Amniotic stem cell (primary cell): ENCODE data around the gene ITSN1.
"Not testable (repeated sequence)": the region's sequence is repeated elsewhere in the genome, so short reads cannot be mapped to it uniquely, and the experiment has no call there.

Experiments used
- DNase-seq: peaks from one replicate; lab custom pipeline; 2025; lab: John Stamatoyannopoulos, UW

Gene ITSN1

DNA sequence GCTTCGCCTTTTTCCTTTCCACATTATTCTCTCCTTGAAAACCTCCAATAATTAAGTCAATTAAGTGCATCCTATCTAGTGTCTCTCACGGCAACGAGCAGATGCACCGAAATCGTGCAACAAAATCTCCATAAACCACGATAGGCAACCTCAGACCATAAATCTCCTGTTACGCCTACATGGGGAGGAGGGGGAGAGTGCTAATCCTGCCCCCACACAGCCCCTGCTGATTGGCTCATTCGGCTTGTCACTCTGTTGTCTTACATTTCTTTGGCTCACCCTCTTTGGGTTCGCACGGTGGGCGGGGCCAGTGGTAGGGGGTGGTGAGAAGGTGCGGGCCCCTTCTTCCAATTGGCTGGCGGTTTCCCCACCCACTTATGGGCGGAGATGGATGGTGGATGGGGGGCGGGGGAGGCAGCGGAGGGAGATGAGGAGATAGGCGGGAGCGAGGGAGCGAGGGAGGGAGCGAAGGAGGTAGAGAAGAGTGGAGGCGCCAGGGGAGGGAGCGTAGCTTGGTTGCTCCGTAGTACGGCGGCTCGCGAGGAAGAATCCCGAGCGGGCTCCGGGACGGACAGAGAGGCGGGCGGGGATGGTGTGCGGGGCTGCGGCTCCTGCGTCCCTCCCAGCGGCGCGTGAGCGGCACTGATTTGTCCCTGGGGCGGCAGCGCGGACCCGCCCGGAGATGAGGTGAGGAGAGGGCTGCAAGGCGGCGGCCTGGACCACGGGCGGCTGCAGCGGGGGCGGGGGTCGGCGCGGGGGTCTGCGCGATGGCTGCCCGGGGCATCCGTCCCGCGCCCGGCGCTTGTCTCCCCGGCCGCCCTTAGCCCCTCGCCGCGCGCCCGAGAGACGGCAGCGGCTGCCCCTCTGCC, at the start of gene ITSN1:
ITSN1 (plus strand) TSS at position 475 of the 869 bp plus-strand sequence. CDS start 76,328 bp downstream, outside the sequence.
- peak; percentile 97 for DNase-seq

DNA sequence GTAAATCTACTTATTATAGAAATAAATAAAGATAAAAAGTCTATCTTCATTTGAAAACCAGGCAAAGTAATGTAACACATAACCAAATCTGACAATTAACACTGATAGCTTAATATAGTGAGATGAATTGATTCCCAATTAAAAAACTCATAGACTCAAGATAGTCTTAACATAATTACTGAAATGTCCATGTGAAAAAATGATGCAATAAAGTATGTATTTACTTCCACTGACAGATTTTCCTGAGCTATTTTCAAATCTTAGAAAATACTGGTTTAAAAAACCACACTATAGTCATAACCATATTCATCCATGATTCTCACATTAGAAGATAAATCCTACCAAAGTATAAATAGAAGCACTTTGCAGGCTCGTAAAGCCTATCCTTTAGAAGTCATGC, 44.2 kb upstream of the ITSN1 start:
- no peak for DNase-seq

DNA sequence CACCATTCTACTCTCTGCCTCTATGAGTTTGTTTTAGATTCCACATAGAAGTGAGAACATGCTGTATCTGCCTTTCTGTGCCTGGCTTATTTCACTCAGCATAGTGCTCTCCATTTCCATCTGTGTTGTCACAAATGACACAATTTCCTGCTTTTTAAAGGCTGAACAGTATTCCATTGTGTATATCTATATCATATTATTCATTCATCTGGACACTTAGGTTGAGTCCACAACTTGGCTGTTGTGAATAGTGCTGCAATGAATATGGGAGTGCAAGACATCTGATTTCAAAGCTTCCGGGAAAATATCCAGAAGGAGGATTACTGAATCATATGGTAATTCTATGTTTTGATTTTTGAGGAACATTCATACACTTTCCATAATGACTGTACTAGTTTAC, 33.7 kb upstream of the ITSN1 start:
- DNase-seq, result no peak

GRCh38 chr21:33611006-33611744, 31.1 kb upstream of the ITSN1 start:
- no peak for DNase-seq

- not testable (repeated sequence) for DNase-seq
Observed at GRCh38 chr21:33617565-33617964, 24.7 kb upstream of the ITSN1 start.

GRCh38 chr21:33618407-33618806, 23.9 kb upstream of the ITSN1 start:
- DNase-seq, result no peak

DNA sequence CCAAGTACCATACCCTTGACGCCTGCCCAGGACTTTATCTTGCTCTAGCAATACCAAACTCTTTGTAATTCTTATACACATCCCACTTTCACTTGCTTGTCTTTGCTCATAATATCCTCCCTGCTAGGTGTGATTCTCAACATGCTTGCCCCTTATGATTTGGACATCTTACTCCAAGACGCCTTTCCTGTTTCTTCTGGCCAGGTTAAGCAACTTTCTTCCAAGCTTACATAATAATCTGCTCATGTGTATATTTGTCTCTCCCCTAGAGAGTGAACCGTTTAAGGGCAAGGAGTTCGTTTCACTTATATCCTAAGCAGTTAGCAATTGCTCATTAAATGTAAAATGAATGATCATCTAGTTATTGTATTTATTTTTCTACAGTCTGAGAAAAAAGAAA, 22.6 kb upstream of the ITSN1 start:
- DNase-seq, result no peak

DNA sequence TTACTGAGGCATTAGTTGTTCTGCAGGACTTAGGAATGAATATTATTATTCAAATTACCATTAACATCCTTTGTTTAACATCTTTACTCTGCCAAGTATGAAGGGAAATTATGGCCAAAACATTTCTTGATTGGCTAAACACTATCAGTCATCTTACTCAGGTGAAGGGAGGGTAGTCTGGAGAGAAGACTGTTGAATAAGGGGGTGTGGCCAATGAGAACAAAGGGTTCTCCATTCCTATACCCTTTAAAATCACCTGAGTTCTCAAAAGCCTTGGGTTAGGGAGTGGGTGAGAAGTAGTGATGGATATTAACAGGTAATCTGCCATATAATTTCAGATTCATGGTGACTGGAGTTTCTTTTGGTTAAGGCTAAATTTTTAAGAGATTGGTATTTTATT, 20.0 kb upstream of the ITSN1 start:
- DNase-seq, result no peak

GRCh38 chr21:33626151-33626550, 16.1 kb upstream of the ITSN1 start:
- not testable (repeated sequence) for DNase-seq

GRCh38 chr21:33634254-33634653, 8.0 kb upstream of the ITSN1 start:
- no peak for DNase-seq

DNA sequence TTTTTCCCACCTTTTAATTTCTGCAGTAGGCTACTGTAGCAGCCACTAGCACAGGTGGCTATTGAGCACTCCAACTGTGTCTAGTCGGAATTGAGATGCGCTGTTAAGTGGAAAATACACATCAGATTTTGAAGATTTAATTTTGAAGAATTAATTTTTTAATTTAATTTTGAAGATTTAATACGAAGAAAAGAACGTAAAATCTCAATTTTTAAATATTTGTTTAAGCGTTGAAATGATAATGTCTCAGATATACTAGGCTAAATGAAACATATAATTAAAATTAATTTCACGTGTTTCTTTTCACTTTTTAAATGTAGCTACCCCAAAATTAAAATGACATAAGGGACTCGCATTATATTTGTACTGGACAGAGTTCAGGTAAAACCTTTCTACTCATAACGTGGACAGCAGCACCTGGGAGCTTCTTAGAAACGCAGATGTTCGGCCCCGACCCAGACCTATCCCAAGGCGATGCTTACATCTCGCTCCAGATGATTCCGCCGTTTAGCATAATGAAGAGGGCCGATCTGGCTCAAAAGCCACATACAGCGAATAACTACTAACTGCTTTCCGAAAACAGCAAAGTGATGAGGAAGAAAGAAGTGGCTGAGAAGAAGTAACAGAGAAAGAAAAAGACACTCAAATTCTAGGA, 1.5 kb upstream of the ITSN1 start:
- DNase-seq, result no peak

DNA sequence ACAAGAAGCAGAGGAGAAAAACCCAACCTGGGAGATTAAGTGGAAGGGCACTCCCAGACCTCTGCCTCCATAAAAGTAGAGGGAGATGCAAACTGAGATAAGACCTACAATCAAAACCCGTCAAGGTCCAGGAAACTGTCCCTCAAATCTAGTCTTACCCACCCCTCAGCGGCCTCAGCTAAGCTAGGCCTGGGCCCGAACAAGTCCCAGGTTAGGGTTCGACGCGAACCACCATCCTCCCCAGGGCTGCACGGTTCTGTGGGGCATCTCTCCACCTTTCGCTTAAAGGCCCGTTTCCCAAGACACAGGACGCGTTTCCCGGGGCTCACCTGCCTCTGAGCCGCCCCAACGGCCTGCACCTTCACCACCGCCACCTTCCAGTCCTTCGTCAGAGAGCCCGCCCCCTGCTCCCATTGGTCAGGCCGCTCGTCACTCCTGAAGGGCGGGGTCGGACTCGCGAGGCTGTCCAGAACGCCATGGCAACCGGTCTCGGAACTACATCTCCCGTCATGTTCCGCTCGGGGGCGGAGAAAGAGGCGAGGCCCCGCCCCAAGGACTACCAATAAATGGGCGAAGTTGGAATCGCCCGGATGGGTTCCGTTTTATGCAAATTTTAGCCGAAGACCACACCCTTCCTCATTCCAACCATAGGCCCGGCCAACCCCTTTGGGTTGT, 812 bp upstream of the ITSN1 start, which contains the start of gene CRYZL1:
CRYZL1 (minus strand) TSS at position 390 of the 675 bp plus-strand sequence. CDS start 10,190 bp downstream, outside the sequence.
- DNase-seq, result peak; percentile 99

GRCh38 chr21:33642896-33643657, 776 bp downstream of the ITSN1 start:
- DNase-seq, result no peak

GRCh38 chr21:33643658-33644311, 1.5 kb downstream of the ITSN1 start:
- DNase-seq, result no peak

DNA sequence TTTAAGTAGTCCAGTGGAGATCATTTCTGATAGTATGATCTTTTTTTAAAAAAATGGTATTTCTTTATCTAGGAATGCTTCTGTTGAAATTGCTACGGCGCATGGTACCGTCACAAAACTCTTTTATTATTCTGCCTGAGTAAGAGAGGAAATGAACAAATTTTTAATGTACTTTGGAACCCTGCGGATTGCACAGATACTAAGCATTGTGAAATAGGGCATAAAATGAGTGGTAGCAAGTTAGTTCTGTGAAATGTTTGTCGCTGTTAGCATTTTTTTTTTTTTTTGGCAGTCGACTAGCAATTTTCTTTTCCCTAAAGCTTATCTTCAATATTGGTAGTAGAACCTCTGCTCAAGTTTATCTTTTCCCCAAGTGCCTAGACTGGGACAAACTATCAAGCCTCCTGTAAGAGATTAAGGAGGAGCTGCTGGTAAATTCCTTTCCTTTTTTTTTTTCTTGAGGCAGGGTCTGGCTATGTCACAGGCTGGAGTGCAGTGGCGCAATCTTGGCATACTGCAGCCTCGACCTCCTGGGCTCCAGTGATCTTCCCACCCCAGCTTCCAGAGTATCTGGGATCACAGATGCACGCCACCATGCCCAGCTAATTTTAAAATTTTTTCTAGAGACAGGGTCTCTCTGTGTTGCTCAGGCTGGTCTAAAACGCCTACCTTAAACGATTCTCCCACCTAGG, 2.2 kb downstream of the ITSN1 start:
- no peak for DNase-seq

DNA sequence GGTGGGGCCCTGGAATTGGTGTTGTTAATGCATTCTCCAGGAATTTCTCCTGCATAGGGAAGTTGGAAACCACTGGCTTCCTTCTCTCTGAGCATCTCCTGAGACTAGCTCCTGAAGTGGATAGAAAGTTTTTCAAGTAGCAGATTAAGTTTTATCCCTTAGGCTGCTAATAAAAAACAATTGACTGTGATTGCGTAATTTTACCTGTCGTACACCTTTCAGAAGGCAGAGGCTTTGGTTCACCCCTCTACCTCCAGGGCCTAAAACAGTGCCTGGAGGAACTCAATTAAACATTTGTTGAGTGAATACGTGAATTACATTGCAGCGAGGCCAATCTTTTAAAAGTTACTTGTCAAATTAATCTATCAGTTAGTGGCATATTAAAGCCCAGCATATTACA, 3.4 kb downstream of the ITSN1 start:
- no peak for DNase-seq

- DNase-seq, result no peak
Observed at GRCh38 chr21:33647587-33647986, 5.3 kb downstream of the ITSN1 start.

- no peak for DNase-seq
Observed at GRCh38 chr21:33648555-33648954, 6.3 kb downstream of the ITSN1 start.

DNA sequence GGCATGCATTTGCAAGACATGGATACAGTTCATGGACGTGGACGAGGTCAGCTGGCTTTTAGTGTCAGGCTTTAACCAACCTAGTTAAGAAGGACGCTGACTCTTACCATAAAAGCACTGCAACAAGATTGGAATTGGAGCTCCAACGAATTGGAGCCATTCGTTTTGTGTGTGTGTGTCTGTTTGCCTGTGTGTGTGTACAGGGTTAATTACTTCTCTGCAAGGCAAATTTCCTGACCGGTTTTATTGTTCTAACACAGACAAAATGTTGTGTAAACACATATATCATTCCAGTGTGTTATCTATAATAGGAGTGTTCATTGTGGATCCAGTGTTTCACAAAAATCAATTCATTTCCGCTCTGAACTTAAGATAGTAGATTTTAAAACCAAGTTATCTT, 7.9 kb downstream of the ITSN1 start:
- no peak for DNase-seq

DNA sequence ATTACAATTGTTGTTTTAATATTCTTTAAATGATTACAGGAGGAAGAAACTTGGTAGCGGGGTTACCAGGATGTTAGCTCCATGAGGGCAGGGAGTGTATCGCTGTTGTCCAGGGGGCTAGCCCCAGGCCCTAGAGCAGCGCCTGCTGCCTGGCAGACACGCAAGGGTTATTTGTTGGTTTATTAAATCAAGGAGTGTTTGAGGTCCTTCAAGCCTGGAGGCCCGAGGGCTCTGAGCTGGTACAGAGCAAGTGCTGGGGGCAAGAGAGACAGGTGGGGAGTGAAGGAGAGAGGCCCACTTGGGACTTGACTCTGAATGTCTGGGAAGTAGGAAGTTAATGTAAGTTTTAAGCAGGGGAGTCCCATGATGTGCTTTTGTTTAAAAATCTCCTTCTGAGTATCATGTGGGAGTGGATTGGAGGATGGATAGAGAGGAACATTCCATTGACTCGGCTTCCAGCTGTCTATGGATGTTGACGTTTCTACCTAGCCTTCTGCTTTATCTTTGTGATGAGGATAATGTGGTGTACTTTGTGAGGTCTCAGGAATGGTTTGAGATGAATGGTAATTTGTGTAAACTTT, 8.7 kb downstream of the ITSN1 start:
- DNase-seq, result no peak
